Measurements from ENCODE around the gene MYMK. TPM values are rescaled to one million over a fixed set of nuclear protein-coding genes. Genes with fewer than 3 reads are reported as not detected.

MYMK gene
- polyA plus RNA-seq, 3 donors, result not detected

GRCh38 chr9:133515615-133516255 lies 9.0 kb downstream of the MYMK start:
- Histone ChIP-seq H3K79me2 (ENCODE audit: insufficient read depth, low read length) (no peaks in the 10 kb centered on the region), H3K27ac (ENCODE audit: low read depth in 1 of 2, low read length in 2 of 2) (no peak overlapping the region), H3K4me3 (replicated peaks in 1 of 3; ENCODE audit: low read depth in 2 of 3, low read length in 3 of 3) (no peak overlapping the region), H3K4me1 (ENCODE audit: control insufficient read depth in 1 of 2, insufficient read depth in 2 of 2, low read length in 2 of 2) (no peaks in the 10 kb centered on the region), H2AFZ (ENCODE audit: insufficient read depth, low read depth, low read length, poor library complexity, severe bottlenecking) (no peak overlapping the region), H3K4me2 (replicated peaks; ENCODE audit: extremely low read depth, low read length, poor library complexity, severe bottlenecking) (no peak overlapping the region), H3K36me3 (replicated peaks in 1 of 2; ENCODE audit: control insufficient read depth in 1 of 2, insufficient read depth in 2 of 2, low read length in 2 of 2) (no peaks in the 10 kb centered on the region), H4K20me1 (ENCODE audit: insufficient read depth, low read length) (no peaks in the 10 kb centered on the region), H3K9me3 (replicated peaks in 1 of 2; ENCODE audit: control insufficient read depth in 1 of 2, insufficient read depth in 1 of 2, low read length in 2 of 2) (no peaks in the 10 kb centered on the region), H3K9ac (ENCODE audit: insufficient read depth, low read length, poor library complexity, severe bottlenecking) (no peak overlapping the region), H3K27me3 (ENCODE audit: control insufficient read depth in 2 of 2, insufficient read depth in 2 of 2, low read length in 2 of 2) (no peaks in the 10 kb centered on the region)
- 91% methylated on average over 16 of the region's 17 CpGs for WGBS (ENCODE audit: insufficient coverage)
- Mint-ChIP-seq H3K27me3 (ENCODE audit: low read depth in 3 of 3) (peaks cover 0 to 1% (median 0%) of the 10 kb centered on the region in 3 donors), H3K4me1 (no peaks in the 10 kb centered on the region), H3K4me3 (no peak overlapping the region), H3K36me3 (no peaks in the 10 kb centered on the region), H3K9me3 (no peaks in the 10 kb centered on the region), H3K27ac (no peak overlapping the region)
- TF ChIP-seq, protein P1, sequence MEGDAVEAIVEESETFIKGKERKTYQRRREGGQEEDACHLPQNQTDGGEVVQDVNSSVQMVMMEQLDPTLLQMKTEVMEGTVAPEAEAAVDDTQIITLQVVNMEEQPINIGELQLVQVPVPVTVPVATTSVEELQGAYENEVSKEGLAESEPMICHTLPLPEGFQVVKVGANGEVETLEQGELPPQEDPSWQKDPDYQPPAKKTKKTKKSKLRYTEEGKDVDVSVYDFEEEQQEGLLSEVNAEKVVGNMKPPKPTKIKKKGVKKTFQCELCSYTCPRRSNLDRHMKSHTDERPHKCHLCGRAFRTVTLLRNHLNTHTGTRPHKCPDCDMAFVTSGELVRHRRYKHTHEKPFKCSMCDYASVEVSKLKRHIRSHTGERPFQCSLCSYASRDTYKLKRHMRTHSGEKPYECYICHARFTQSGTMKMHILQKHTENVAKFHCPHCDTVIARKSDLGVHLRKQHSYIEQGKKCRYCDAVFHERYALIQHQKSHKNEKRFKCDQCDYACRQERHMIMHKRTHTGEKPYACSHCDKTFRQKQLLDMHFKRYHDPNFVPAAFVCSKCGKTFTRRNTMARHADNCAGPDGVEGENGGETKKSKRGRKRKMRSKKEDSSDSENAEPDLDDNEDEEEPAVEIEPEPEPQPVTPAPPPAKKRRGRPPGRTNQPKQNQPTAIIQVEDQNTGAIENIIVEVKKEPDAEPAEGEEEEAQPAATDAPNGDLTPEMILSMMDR (IDR thresholded peaks at IDR 0.05), result no peak
- DNase-seq, result no peak
- intact Hi-C loops (cut with micrococcal nuclease), result no loop called here

DNA sequence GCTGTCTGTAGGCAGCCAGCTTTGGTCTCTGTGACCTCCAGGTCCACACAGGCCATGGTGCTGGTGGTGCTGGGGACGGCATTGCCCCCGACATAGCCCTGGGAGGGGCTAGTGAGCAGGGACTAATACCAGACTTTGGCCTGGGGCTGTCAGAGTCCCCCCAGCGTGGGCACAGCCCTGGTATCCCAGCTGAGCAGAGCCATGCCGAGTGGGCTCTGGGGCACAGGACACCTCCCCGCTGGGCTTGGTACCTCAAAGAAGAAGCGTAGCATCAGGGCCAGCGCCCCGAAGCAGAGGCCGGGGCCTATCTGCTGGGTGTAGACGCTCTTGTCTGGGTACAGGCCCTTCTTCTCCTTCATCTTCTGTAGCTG lies 9.5 kb downstream of the MYMK start:
- no peaks in the 10 kb centered on the region for H3K36me3 ChIP-seq (replicated peaks in 1 of 2; ENCODE audit: control insufficient read depth in 1 of 2, insufficient read depth in 2 of 2, low read length in 2 of 2)
- no peaks in the 10 kb centered on the region for H3K9me3 Mint-ChIP-seq
- no peak overlapping the region for H3K27ac Mint-ChIP-seq
- no peak for DNase-seq
- H3K4me1 Mint-ChIP-seq, result no peaks in the 10 kb centered on the region
- H4K20me1 ChIP-seq (ENCODE audit: insufficient read depth, low read length), result no peaks in the 10 kb centered on the region
- H3K27ac ChIP-seq (ENCODE audit: low read depth in 1 of 2, low read length in 2 of 2), result no peak overlapping the region
- H3K9me3 ChIP-seq (replicated peaks in 1 of 2; ENCODE audit: control insufficient read depth in 1 of 2, insufficient read depth in 1 of 2, low read length in 2 of 2), result no peaks in the 10 kb centered on the region
- no peaks in the 10 kb centered on the region for H3K79me2 ChIP-seq (ENCODE audit: insufficient read depth, low read length)
- TF ChIP-seq, protein P1 (IDR thresholded peaks at IDR 0.05), result no peak
- WGBS (ENCODE audit: insufficient coverage), result 94% methylated on average over 10 of the region's 10 CpGs
- H3K4me1 ChIP-seq (ENCODE audit: control insufficient read depth in 1 of 2, insufficient read depth in 2 of 2, low read length in 2 of 2), result no peaks in the 10 kb centered on the region
- no peak overlapping the region for H2AFZ ChIP-seq (ENCODE audit: insufficient read depth, low read depth, low read length, poor library complexity, severe bottlenecking)
- no peak overlapping the region for H3K4me2 ChIP-seq (replicated peaks; ENCODE audit: extremely low read depth, low read length, poor library complexity, severe bottlenecking)
- no peak overlapping the region for H3K9ac ChIP-seq (ENCODE audit: insufficient read depth, low read length, poor library complexity, severe bottlenecking)
- H3K27me3 ChIP-seq (ENCODE audit: control insufficient read depth in 2 of 2, insufficient read depth in 2 of 2, low read length in 2 of 2), result no peaks in the 10 kb centered on the region
- intact Hi-C loops (cut with micrococcal nuclease), result no loop called here
- no peak overlapping the region for H3K4me3 Mint-ChIP-seq
- H3K36me3 Mint-ChIP-seq, result no peaks in the 10 kb centered on the region
- H3K27me3 Mint-ChIP-seq (ENCODE audit: low read depth in 3 of 3), result peaks cover 0 to 3% (median 0%) of the 10 kb centered on the region in 3 donors
- H3K4me3 ChIP-seq (replicated peaks in 1 of 3; ENCODE audit: low read depth in 2 of 3, low read length in 3 of 3), result no peak overlapping the region

All from CD14-positive monocyte (primary cell).